B cell (primary cell): Measurements from ENCODE around the gene NRROS. TPM values are rescaled to one million over a fixed set of nuclear protein-coding genes. Genes with fewer than 3 reads are reported as not detected.

ENCODE experiments used
- ATAC-seq: fragments of 200-7000 bp; cut with Tn5 transposase; one replicate; pipeline ENCODE4 v1.10.0; 2021; ENCODE audit warnings: low read depth, mild to moderate bottlenecking, moderate number of reproducible peaks, moderate library complexity
- CTCF ChIA-PET: fragments of 350-600 bp; sonication (Branson Sonifier 250); formaldehyde crosslinking; loops from one replicate; lab custom pipeline; 2021; ENCODE audit warnings: antibody characterized with exemption, inconsistent platforms; lab: Charles Lee
- POLR2A ChIA-PET: fragments of 350-600 bp; sonication (Branson Sonifier 250); formaldehyde crosslinking; loops from one replicate; lab custom pipeline; 2021; ENCODE audit warnings: antibody characterized with exemption; lab: Charles Lee
- DNase-seq: peaks from one replicate; pipeline ENCODE4 v3.0.0; 2013
- H2AFZ ChIP-seq: 2 replicates; pipeline ENCODE4 v1.6.1; 2012; ENCODE audit warnings: mild to moderate bottlenecking, low read depth, low read length; ENCODE audit not compliant: insufficient read depth, poor library complexity, severe bottlenecking
- H3K27ac ChIP-seq, 2 donors: 1 replicate in 1 of 2; 2 replicates in 1 of 2; pipeline ENCODE4 v1.5.1; 2012 to 2013; ENCODE audit warnings: low read length in 2 of 2, mild to moderate bottlenecking in 2 of 2, moderate library complexity in 1 of 2
- H3K27me3 ChIP-seq, 4 experiments: fragments of 200-600 bp in 1 of 4; sonication (generic) in 1 of 4; replicated peaks in 1 of 4; 1 replicate in 2 of 4; 2 replicates in 2 of 4; pipeline versions ENCODE4 v1.6.1 to v1.7.0; 2013 to 2016; ENCODE audit warnings: low read length in 3 of 4, mild to moderate bottlenecking in 2 of 4, mixed read lengths in 1 of 4, moderate library complexity in 1 of 4; ENCODE audit not compliant: insufficient read depth in 4 of 4, control insufficient read depth in 3 of 4; ENCODE audit errors: control extremely low read depth in 1 of 4
- H3K36me3 ChIP-seq, 2 experiments: replicated peaks in 1 of 2; 1 replicate in 1 of 2; 2 replicates in 1 of 2; pipeline versions ENCODE4 v1.6.1 to v1.7.1; 2013; ENCODE audit warnings: low read length in 1 of 2; ENCODE audit not compliant: insufficient read depth in 2 of 2, control insufficient read depth in 1 of 2; ENCODE audit errors: control extremely low read depth in 1 of 2, extremely low read depth in 1 of 2
- H3K4me1 ChIP-seq, 2 donors: fragments of 200-600 bp in 1 of 2; sonication (generic) in 1 of 2; 1 replicate in 1 of 2; 2 replicates in 1 of 2; pipeline versions ENCODE4 v1.5.1 to v1.6.1; 2013 to 2017; ENCODE audit warnings: low read length in 2 of 2; ENCODE audit not compliant: control insufficient read depth in 2 of 2, insufficient read depth in 2 of 2
- H3K4me2 ChIP-seq: replicated peaks from 2 replicates; pipeline ENCODE3; 2012; ENCODE audit warnings: mild to moderate bottlenecking, low read depth, low read length; ENCODE audit not compliant: poor library complexity, severe bottlenecking
- H3K4me3 ChIP-seq, 5 experiments: fragments of 200-600 bp in 1 of 5; sonication (generic) in 1 of 5; 1 replicate in 3 of 5; 2 replicates in 2 of 5; pipeline versions ENCODE4 v1.5.1 to v1.7.0; 2011 to 2016; ENCODE audit warnings: low read length in 4 of 5, mild to moderate bottlenecking in 4 of 5, low read depth in 2 of 5, control low read depth in 1 of 5, moderate library complexity in 1 of 5; ENCODE audit not compliant: insufficient read depth in 1 of 5; ENCODE audit errors: control extremely low read depth in 1 of 5, extremely low read depth in 1 of 5
- H3K79me2 ChIP-seq: fragments of 200-600 bp; sonication (generic); one replicate; pipeline ENCODE4 v1.6.0; 2016; ENCODE audit warnings: low read length; ENCODE audit not compliant: control insufficient read depth, insufficient read depth
- H3K9ac ChIP-seq: fragments of 200-600 bp; sonication (generic); 2 replicates; pipeline ENCODE4 v1.6.1; 2017; ENCODE audit warnings: mild to moderate bottlenecking, low read length, moderate library complexity
- H3K9me3 ChIP-seq, 3 donors: one replicate each; pipeline versions ENCODE4 v1.6.1 to v1.7.1; 2013; ENCODE audit warnings: low read length in 2 of 3; ENCODE audit not compliant: control insufficient read depth in 2 of 3, insufficient read depth in 1 of 3; ENCODE audit errors: control extremely low read depth in 1 of 3
- H4K20me1 ChIP-seq: 2 replicates; pipeline ENCODE4 v1.6.0; 2012; ENCODE audit warnings: mild to moderate bottlenecking, low read length; ENCODE audit not compliant: insufficient read depth, control insufficient read depth, poor library complexity, severe bottlenecking
- H3K27ac Mint-ChIP-seq: one replicate; pipeline ENCODE4 v1.8.0; 2021; ENCODE audit warnings: mixed read lengths
- H3K27me3 Mint-ChIP-seq: one replicate; pipeline ENCODE4 v1.8.0; 2021; ENCODE audit warnings: mixed read lengths
- H3K4me1 Mint-ChIP-seq: one replicate; pipeline ENCODE4 v1.8.0; 2021; ENCODE audit warnings: mixed read lengths
- H3K4me3 Mint-ChIP-seq: one replicate; pipeline ENCODE4 v1.8.0; 2021; ENCODE audit warnings: mixed read lengths
- H3K9me3 Mint-ChIP-seq: one replicate; pipeline ENCODE4 v1.8.0; 2022; ENCODE audit warnings: mixed read lengths; ENCODE audit not compliant: insufficient read depth
- CTCF ChIP-seq: fragments of 200-600 bp; IDR thresholded peaks from one replicate; pipeline ENCODE4 v1.8.0; 2022; ENCODE audit warnings: antibody characterized with exemption, mild to moderate bottlenecking
- EZH2 ChIP-seq: IDR thresholded peaks from 2 replicates; pipeline ENCODE4 v1.6.1; 2012; ENCODE audit warnings: borderline replicate concordance, low read depth, mild to moderate bottlenecking, moderate library complexity, low read length; ENCODE audit not compliant: insufficient read depth, poor library complexity, severe bottlenecking
- WGBS: methylation state at CpG from one replicate; pipeline ENCODE4 v1.1.5; 2013; ENCODE audit warnings: missing lambda C conversion rate; ENCODE audit not compliant: insufficient coverage; 5-methylcytosine and 5-hydroxymethylcytosine counted together
- intact Hi-C: fragments of 100-400 bp; cut with micrococcal nuclease; formaldehyde crosslinking; loops from one replicate; pipeline ENCODE4 v1.10.0; 2022
- polyA plus RNA-seq: library from polyadenylated mRNA; depleted of rRNA; stranded (reverse); fragments of >200 nt; gene quantifications from 2 replicates; pipeline ENCODE4 v1.2.3, GENCODE V29; 2012
- total RNA-seq, 2 donors: library from RNA; stranded (reverse); fragments of 120-200 nt in 1 of 2; gene quantifications; 1 replicate in 1 of 2; 2 replicates in 1 of 2; pipeline versions ENCODE4 v1.2.3 to v1.2.4, GENCODE V29; 2013 to 2022

The NRROS gene
- total and polyA plus RNA-seq, 2 donors (not counting 1 experiment from before 2014, with no cell fraction given) = 40.1 to 87.9 TPM

GRCh38 chr3:196634829-196635228 lies 4.7 kb upstream of the NRROS start:
- TF ChIP-seq EZH2 (no peak), CTCF (no peak)
- Mint-ChIP-seq H3K4me1 (peaks cover 70% of the 10 kb centered on the region), H3K27me3 (no peaks in the 10 kb centered on the region), H3K27ac (peak overlapping the region; percentile 56), H3K4me3 (peak overlapping the region; percentile 19), H3K9me3 (no peaks in the 10 kb centered on the region)
- Histone ChIP-seq H3K4me2 (peak overlapping the region; percentile 92), H3K27me3 (no peaks in the 10 kb centered on the region), H3K4me3 (no peak overlapping the region), H3K9ac (no peak overlapping the region), H4K20me1 (no peaks in the 10 kb centered on the region), H3K36me3 (no peaks in the 10 kb centered on the region), H2AFZ (no peak overlapping the region), H3K79me2 (peaks cover 12% of the 10 kb centered on the region), H3K9me3 (no peaks in the 10 kb centered on the region), H3K4me1 (peaks cover 38 to 59% of the 10 kb centered on the region in 2 donors), H3K27ac (no peak overlapping the region)
- POLR2A ChIA-PET = interaction anchor here (0.6 kb wide), 1 partner anchor 27 kb away, joined by 3 read pairs; no protein-coding TSS in a partner anchor
- CTCF ChIA-PET = interaction anchor here (0.6 to 1.6 kb wide), 3 partner anchors 10 to 151 kb away, joined by 3 to 8 read pairs (median 3); no protein-coding TSS in a partner anchor
- ATAC-seq (no peak), DNase-seq (no peak)
- WGBS = 84% methylated on average over 6 of the region's 7 CpGs
- intact Hi-C loops = loop anchor here (2.0 to 10.0 kb wide), 2 partner anchors 104 to 730 kb away; partner anchors contain the start of genes PAK2 and TNK2
